BJ (cell line): ENCODE results near the gene TMEM200A. TPM values are rescaled to one million over a fixed set of nuclear protein-coding genes. Genes with fewer than 3 reads are reported as not detected.

ENCODE experiments used
- CTCF ChIA-PET: fragments of 350-600 bp; formaldehyde crosslinking; extraction: SDS; loops from one replicate; lab custom pipeline; 2021; ENCODE audit warnings: antibody characterized with exemption, inconsistent platforms; lab: Yijun Ruan, JAX
- POLR2A ChIA-PET: fragments of 300-600 bp; sonication (Branson Sonifier 250); formaldehyde crosslinking; extraction: SDS; loops from one replicate; lab custom pipeline; 2021; ENCODE audit warnings: antibody characterized with exemption; lab: Charles Lee
- DNase-seq: peaks from one replicate; pipeline ENCODE4 v3.0.0-alpha.2; 2011; ENCODE audit warnings: low read depth
- H3K27me3 ChIP-seq: 2 replicates; pipeline ENCODE4 v1.6.0; 2011; ENCODE audit warnings: low read length; ENCODE audit not compliant: control insufficient read depth, insufficient read depth
- H3K36me3 ChIP-seq: 2 replicates; pipeline ENCODE4 v1.5.1; 2011; ENCODE audit warnings: low read length; ENCODE audit not compliant: control insufficient read depth, insufficient read depth
- H3K4me3 ChIP-seq: 2 replicates; pipeline ENCODE4 v1.5.1; 2011; ENCODE audit warnings: low read depth, mild to moderate bottlenecking, control low read depth, low read length
- CTCF ChIP-seq: IDR thresholded peaks from 2 replicates; pipeline ENCODE4 v1.5.1; 2011; ENCODE audit warnings: low read depth, mild to moderate bottlenecking, control low read depth, inconsistent platforms, low read length, moderate library complexity; ENCODE audit not compliant: insufficient read depth
- polyA plus RNA-seq: library from polyadenylated mRNA; depleted of rRNA; stranded (reverse); fragments of >200 nt; gene quantifications from 2 replicates; pipeline ENCODE4 v1.2.3, GENCODE V29; 2011

The TMEM200A gene
- polyA plus RNA-seq, 1 experiment, result 6.0 TPM

GRCh38 chr6:130368576-130368975, 2.8 kb downstream of the TMEM200A start:
- DNase-seq, result no peak
- H3K4me3 ChIP-seq, result no peak overlapping the region
- POLR2A ChIA-PET, result no interaction called here
- no peaks in the 10 kb centered on the region for H3K27me3 ChIP-seq
- CTCF ChIA-PET, result interaction anchor here (1.2 kb wide), 1 partner anchor 8 kb away, joined by 3 read pairs; no protein-coding TSS in a partner anchor
- TF ChIP-seq CTCF, result no peak
- H3K36me3 ChIP-seq, result no peaks in the 10 kb centered on the region

- Histone ChIP-seq H3K4me3 (no peak overlapping the region), H3K36me3 (no peaks in the 10 kb centered on the region), H3K27me3 (no peaks in the 10 kb centered on the region)
- POLR2A ChIA-PET, result no interaction called here
- CTCF ChIA-PET, result no interaction called here
- no peak for TF ChIP-seq CTCF
- no peak for DNase-seq
Observed at GRCh38 chr6:130369831-130370230, 4.0 kb downstream of the TMEM200A start.

- no peaks in the 10 kb centered on the region for H3K27me3 ChIP-seq
- H3K4me3 ChIP-seq, result no peak overlapping the region
- CTCF ChIA-PET, result interaction anchor here (1.0 kb wide), 1 partner anchor 326 kb away, joined by 4 read pairs; no protein-coding TSS in a partner anchor
- TF ChIP-seq CTCF, result no peak
- DNase-seq, result no peak
- POLR2A ChIA-PET, result no interaction called here
- no peaks in the 10 kb centered on the region for H3K36me3 ChIP-seq
Observed at GRCh38 chr6:130371921-130372420, 6.2 kb downstream of the TMEM200A start.

GRCh38 chr6:130372786-130373185, 7.0 kb downstream of the TMEM200A start:
- H3K36me3 ChIP-seq, result no peaks in the 10 kb centered on the region
- no peak for TF ChIP-seq CTCF
- ChIA-PET POLR2A (no interaction called here), CTCF (no interaction called here)
- H3K4me3 ChIP-seq, result no peak overlapping the region
- no peak for DNase-seq
- no peaks in the 10 kb centered on the region for H3K27me3 ChIP-seq

- ChIA-PET POLR2A (no interaction called here), CTCF (interaction anchor here (1.0 kb wide), 1 partner anchor 9 kb away, joined by 3 read pairs; no protein-coding TSS in a partner anchor)
- TF ChIP-seq CTCF, result no peak
- Histone ChIP-seq H3K4me3 (no peak overlapping the region), H3K27me3 (no peaks in the 10 kb centered on the region), H3K36me3 (no peaks in the 10 kb centered on the region)
- no peak for DNase-seq
Observed at GRCh38 chr6:130373992-130374391, 8.2 kb downstream of the TMEM200A start.
